A549 (cell line): ENCODE measurements around the gene NDRG2.

Experiments used
- CHD2 ChIP-seq: fragments of 150-350 bp; IDR thresholded peaks from 2 replicates; pipeline ENCODE4 v1.6.1; 2014; ENCODE audit warnings: low read length; ENCODE audit not compliant: partially characterized antibody
- CTCF ChIP-seq: fragments of >200 bp; sonication (Bioruptor Twin); formaldehyde crosslinking; IDR thresholded peaks from 3 replicates; pipeline ENCODE4 v1.5.1; 2016
- MAX ChIP-seq: IDR thresholded peaks from 2 replicates; pipeline ENCODE4 v1.6.1; 2012
- NR3C1 ChIP-seq: fragments of >200 bp; sonication (Bioruptor Twin); formaldehyde crosslinking; IDR thresholded peaks from 3 replicates; pipeline ENCODE4 v1.6.1; 2017

- TF ChIP-seq CHD2 (no peak), CTCF (no peak), NR3C1 (no peak), MAX (no peak)
Measured at GRCh38 chr14:21060614-21061346, 35.9 kb upstream of the NDRG2 start.
